GM21390 (cell line): ENCODE results near the gene PCNX1.
"Not testable (repeated sequence)": the region's sequence is repeated elsewhere in the genome, so short reads cannot be mapped to it uniquely, and the experiment has no call there.

ENCODE experiments used
- ATAC-seq: cut with Tn5 transposase; IDR thresholded peaks from one replicate; pipeline ENCODE4 v1.9.1; 2021; ENCODE audit not compliant: unreplicated experiment

PCNX1 gene

GRCh38 chr14:71012888-71013287 lies 105.6 kb downstream of the PCNX1 start:
- no peak for ATAC-seq

GRCh38 chr14:71013551-71014192 lies 106.4 kb downstream of the PCNX1 start:
- ATAC-seq = no peak

GRCh38 chr14:71019917-71020316 lies 112.7 kb downstream of the PCNX1 start:
- ATAC-seq = not testable (repeated sequence)

- no peak for ATAC-seq
Observed at GRCh38 chr14:71021347-71022011, 114.2 kb downstream of the PCNX1 start.

- no peak for ATAC-seq
Observed at GRCh38 chr14:71022012-71022869, 115.0 kb downstream of the PCNX1 start.

- ATAC-seq = no peak
Observed at GRCh38 chr14:71022939-71023338, 115.7 kb downstream of the PCNX1 start.

- ATAC-seq = no peak
Observed at GRCh38 chr14:71029236-71029781, 122.0 kb downstream of the PCNX1 start.

GRCh38 chr14:71031000-71031399 lies 123.7 kb downstream of the PCNX1 start:
- no peak for ATAC-seq

- no peak for ATAC-seq
Observed at GRCh38 chr14:71036433-71036832, 129.2 kb downstream of the PCNX1 start.

GRCh38 chr14:71048393-71048792 lies 141.1 kb downstream of the PCNX1 start:
- ATAC-seq = no peak

GRCh38 chr14:71049435-71050133 lies 142.3 kb downstream of the PCNX1 start:
- no peak for ATAC-seq

- no peak for ATAC-seq
Observed at GRCh38 chr14:71050227-71050823, 143.1 kb downstream of the PCNX1 start.

GRCh38 chr14:71054706-71055105 lies 147.4 kb downstream of the PCNX1 start:
- ATAC-seq = no peak

- ATAC-seq = no peak
Observed at GRCh38 chr14:71056168-71056567, 148.9 kb downstream of the PCNX1 start.

- no peak for ATAC-seq
Observed at GRCh38 chr14:71060274-71060673, 153.0 kb downstream of the PCNX1 start.

- ATAC-seq = no peak
Observed at GRCh38 chr14:71060825-71061455, 153.7 kb downstream of the PCNX1 start.

GRCh38 chr14:71061458-71061857 lies 154.2 kb downstream of the PCNX1 start:
- no peak for ATAC-seq

- no peak for ATAC-seq
Observed at GRCh38 chr14:71062581-71063303, 155.5 kb downstream of the PCNX1 start.

- no peak for ATAC-seq
Observed at GRCh38 chr14:71063351-71063750, 156.1 kb downstream of the PCNX1 start.
